PC-9 (cell line): Measurements from ENCODE around the gene MEI4.

ENCODE experiments used
- CTCF ChIP-seq: fragments of 200-600 bp; sonication (generic); conservative IDR thresholded peaks from 2 replicates; pipeline ENCODE4 v1.6.1; 2017; ENCODE audit warnings: mixed run types, antibody characterized with exemption, mild to moderate bottlenecking, moderate library complexity
- EZH2 ChIP-seq: fragments of 200-600 bp; sonication (generic); IDR thresholded peaks from 2 replicates; pipeline ENCODE4 v1.8.0; 2017; ENCODE audit warnings: antibody characterized with exemption, low read depth

- TF ChIP-seq EZH2 (no peak), CTCF (no peak)
Observed at GRCh38 chr6:77837034-77837784, 184.4 kb downstream of the MEI4 start.
